ENCODE measurements around the gene KRABD2.

KRABD2 gene

GRCh38 chr17:8376271-8377067, at the start of gene KRABD2:
Gene KRABD2, minus strand, starts transcription at chr17:8376704.
- no CpG with 5 or more reads among the region's 41 CpGs for whole genome bisulfite sequencing (ENCODE audit: extremely low coverage, insufficient coverage, low lambda C conversion rate)
- Histone ChIP-seq H3K36me3 (ENCODE audit: control insufficient read depth, insufficient read depth, low read length) (peaks cover 9% of the 10 kb centered on the region), H2AK5ac (ENCODE audit: low read length) (no peak within 1 kb of the TSS), H3K23ac (ENCODE audit: low read length) (no peak within 1 kb of the TSS), H3K9ac (ENCODE audit: low read length) (peak within 1 kb of the TSS; percentile 94), H3K27me3 (ENCODE audit: insufficient read depth, low read length, poor library complexity) (no peaks in the 10 kb centered on the region), H2BK5ac (ENCODE audit: low read length) (peak within 1 kb of the TSS; percentile 83), H2BK120ac (ENCODE audit: low read depth, low read length) (no peak within 1 kb of the TSS), H3K4me3 (ENCODE audit: low read length) (peak within 1 kb of the TSS; percentile 65), H2BK15ac (replicated peaks; ENCODE audit: low read depth) (no peak within 1 kb of the TSS), H3K4ac (ENCODE audit: low read depth, low read length) (peak within 1 kb of the TSS; percentile 84), H3K79me1 (ENCODE audit: low read length) (peaks cover 4% of the 10 kb centered on the region), H3K4me2 (ENCODE audit: low read length) (peak within 1 kb of the TSS; percentile 28), H3K79me2 (ENCODE audit: control insufficient read depth, insufficient read depth, low read length) (peaks cover 15% of the 10 kb centered on the region), H3K56ac (ENCODE audit: low read length) (peak within 1 kb of the TSS; percentile 99), H3K27ac (ENCODE audit: low read depth, low read length) (peak within 1 kb of the TSS; percentile 77), H4K8ac (ENCODE audit: low read depth, low read length) (no peak within 1 kb of the TSS), H3K18ac (ENCODE audit: low read length) (no peak within 1 kb of the TSS), H3K4me1 (ENCODE audit: control insufficient read depth, low read depth, low read length) (peaks cover 1% of the 10 kb centered on the region), H4K5ac (ENCODE audit: low read length) (no peak within 1 kb of the TSS)
- peak; percentile 95 for DNase-seq

- Histone ChIP-seq H3K79me1 (ENCODE audit: low read length) (no peaks in the 10 kb centered on the region), H3K4ac (ENCODE audit: low read depth, low read length) (no peak overlapping the region), H2BK5ac (ENCODE audit: low read length) (no peak overlapping the region), H3K9ac (ENCODE audit: low read length) (no peak overlapping the region), H3K79me2 (ENCODE audit: control insufficient read depth, insufficient read depth, low read length) (no peaks in the 10 kb centered on the region), H3K27ac (ENCODE audit: low read depth, low read length) (no peak overlapping the region), H2BK15ac (replicated peaks; ENCODE audit: low read depth) (no peak overlapping the region), H4K5ac (ENCODE audit: low read length) (no peak overlapping the region), H3K4me1 (ENCODE audit: control insufficient read depth, low read depth, low read length) (no peaks in the 10 kb centered on the region), H3K23ac (ENCODE audit: low read length) (no peak overlapping the region), H2BK120ac (ENCODE audit: low read depth, low read length) (no peak overlapping the region), H3K36me3 (ENCODE audit: control insufficient read depth, insufficient read depth, low read length) (no peaks in the 10 kb centered on the region), H4K8ac (ENCODE audit: low read depth, low read length) (no peak overlapping the region), H3K4me2 (ENCODE audit: low read length) (no peak overlapping the region), H2AK5ac (ENCODE audit: low read length) (no peak overlapping the region), H3K4me3 (ENCODE audit: low read length) (no peak overlapping the region), H3K27me3 (ENCODE audit: insufficient read depth, low read length, poor library complexity) (no peaks in the 10 kb centered on the region), H3K56ac (ENCODE audit: low read length) (no peak overlapping the region), H3K18ac (ENCODE audit: low read length) (no peak overlapping the region)
- DNase-seq, result no peak
- no CpG with 5 or more reads among the region's 3 CpGs for WGBS (ENCODE audit: extremely low coverage, insufficient coverage, low lambda C conversion rate)
Observed at GRCh38 chr17:8421571-8421970, 45.1 kb upstream of the KRABD2 start.

GRCh38 chr17:8420041-8420934, 43.8 kb upstream of the KRABD2 start:
- H3K18ac ChIP-seq (ENCODE audit: low read length), result no peak overlapping the region
- H3K23ac ChIP-seq (ENCODE audit: low read length), result no peak overlapping the region
- no peak overlapping the region for H3K4ac ChIP-seq (ENCODE audit: low read depth, low read length)
- DNase-seq, result no peak
- no peaks in the 10 kb centered on the region for H3K79me1 ChIP-seq (ENCODE audit: low read length)
- no peak overlapping the region for H2BK15ac ChIP-seq (replicated peaks; ENCODE audit: low read depth)
- H3K36me3 ChIP-seq (ENCODE audit: control insufficient read depth, insufficient read depth, low read length), result no peaks in the 10 kb centered on the region
- no peak overlapping the region for H2AK5ac ChIP-seq (ENCODE audit: low read length)
- no peak overlapping the region for H3K4me3 ChIP-seq (ENCODE audit: low read length)
- H3K27ac ChIP-seq (ENCODE audit: low read depth, low read length), result no peak overlapping the region
- H2BK5ac ChIP-seq (ENCODE audit: low read length), result no peak overlapping the region
- no peaks in the 10 kb centered on the region for H3K79me2 ChIP-seq (ENCODE audit: control insufficient read depth, insufficient read depth, low read length)
- H3K4me2 ChIP-seq (ENCODE audit: low read length), result no peak overlapping the region
- H3K56ac ChIP-seq (ENCODE audit: low read length), result no peak overlapping the region
- no peaks in the 10 kb centered on the region for H3K27me3 ChIP-seq (ENCODE audit: insufficient read depth, low read length, poor library complexity)
- no peak overlapping the region for H4K5ac ChIP-seq (ENCODE audit: low read length)
- no peaks in the 10 kb centered on the region for H3K4me1 ChIP-seq (ENCODE audit: control insufficient read depth, low read depth, low read length)
- H3K9ac ChIP-seq (ENCODE audit: low read length), result no peak overlapping the region
- no CpG with 5 or more reads among the region's 5 CpGs for WGBS (ENCODE audit: extremely low coverage, insufficient coverage, low lambda C conversion rate)
- H2BK120ac ChIP-seq (ENCODE audit: low read depth, low read length), result no peak overlapping the region
- H4K8ac ChIP-seq (ENCODE audit: low read depth, low read length), result no peak overlapping the region

- Histone ChIP-seq H3K56ac (ENCODE audit: low read length) (no peak overlapping the region), H3K4me2 (ENCODE audit: low read length) (no peak overlapping the region), H3K4ac (ENCODE audit: low read depth, low read length) (no peak overlapping the region), H3K79me2 (ENCODE audit: control insufficient read depth, insufficient read depth, low read length) (no peaks in the 10 kb centered on the region), H2AK5ac (ENCODE audit: low read length) (no peak overlapping the region), H2BK15ac (replicated peaks; ENCODE audit: low read depth) (no peak overlapping the region), H3K27ac (ENCODE audit: low read depth, low read length) (no peak overlapping the region), H4K5ac (ENCODE audit: low read length) (no peak overlapping the region), H3K4me1 (ENCODE audit: control insufficient read depth, low read depth, low read length) (no peaks in the 10 kb centered on the region), H3K36me3 (ENCODE audit: control insufficient read depth, insufficient read depth, low read length) (no peaks in the 10 kb centered on the region), H3K9ac (ENCODE audit: low read length) (no peak overlapping the region), H2BK120ac (ENCODE audit: low read depth, low read length) (no peak overlapping the region), H3K27me3 (ENCODE audit: insufficient read depth, low read length, poor library complexity) (no peaks in the 10 kb centered on the region), H3K23ac (ENCODE audit: low read length) (no peak overlapping the region), H4K8ac (ENCODE audit: low read depth, low read length) (no peak overlapping the region), H3K18ac (ENCODE audit: low read length) (no peak overlapping the region), H3K4me3 (ENCODE audit: low read length) (no peak overlapping the region), H3K79me1 (ENCODE audit: low read length) (no peaks in the 10 kb centered on the region), H2BK5ac (ENCODE audit: low read length) (no peak overlapping the region)
- WGBS (ENCODE audit: extremely low coverage, insufficient coverage, low lambda C conversion rate), result no CpG with 5 or more reads among the region's 1 CpG
- DNase-seq, result no peak
Observed at GRCh38 chr17:8419305-8419704, 42.8 kb upstream of the KRABD2 start.

- Histone ChIP-seq H3K23ac (ENCODE audit: low read length) (no peak overlapping the region), H3K79me1 (ENCODE audit: low read length) (no peaks in the 10 kb centered on the region), H2BK5ac (ENCODE audit: low read length) (no peak overlapping the region), H3K4ac (ENCODE audit: low read depth, low read length) (no peak overlapping the region), H3K9ac (ENCODE audit: low read length) (no peak overlapping the region), H3K4me1 (ENCODE audit: control insufficient read depth, low read depth, low read length) (no peaks in the 10 kb centered on the region), H4K5ac (ENCODE audit: low read length) (no peak overlapping the region), H3K18ac (ENCODE audit: low read length) (no peak overlapping the region), H4K8ac (ENCODE audit: low read depth, low read length) (no peak overlapping the region), H3K4me2 (ENCODE audit: low read length) (no peak overlapping the region), H2AK5ac (ENCODE audit: low read length) (no peak overlapping the region), H3K36me3 (ENCODE audit: control insufficient read depth, insufficient read depth, low read length) (no peaks in the 10 kb centered on the region), H3K56ac (ENCODE audit: low read length) (no peak overlapping the region), H3K4me3 (ENCODE audit: low read length) (no peak overlapping the region), H2BK120ac (ENCODE audit: low read depth, low read length) (no peak overlapping the region), H3K79me2 (ENCODE audit: control insufficient read depth, insufficient read depth, low read length) (no peaks in the 10 kb centered on the region), H3K27me3 (ENCODE audit: insufficient read depth, low read length, poor library complexity) (no peaks in the 10 kb centered on the region), H3K27ac (ENCODE audit: low read depth, low read length) (no peak overlapping the region), H2BK15ac (replicated peaks; ENCODE audit: low read depth) (no peak overlapping the region)
- no peak for DNase-seq
- WGBS (ENCODE audit: extremely low coverage, insufficient coverage, low lambda C conversion rate), result no CpG with 5 or more reads among the region's 1 CpG
Observed at GRCh38 chr17:8418471-8418870, 42.0 kb upstream of the KRABD2 start.

Data from mesendoderm (in vitro differentiated cells).